KG1 (cell line): ENCODE data around the gene STARD3.

Source experiments
- DNase-seq: peaks from one replicate; lab custom pipeline; 2025; lab: John Stamatoyannopoulos, UW

The STARD3 gene

DNA sequence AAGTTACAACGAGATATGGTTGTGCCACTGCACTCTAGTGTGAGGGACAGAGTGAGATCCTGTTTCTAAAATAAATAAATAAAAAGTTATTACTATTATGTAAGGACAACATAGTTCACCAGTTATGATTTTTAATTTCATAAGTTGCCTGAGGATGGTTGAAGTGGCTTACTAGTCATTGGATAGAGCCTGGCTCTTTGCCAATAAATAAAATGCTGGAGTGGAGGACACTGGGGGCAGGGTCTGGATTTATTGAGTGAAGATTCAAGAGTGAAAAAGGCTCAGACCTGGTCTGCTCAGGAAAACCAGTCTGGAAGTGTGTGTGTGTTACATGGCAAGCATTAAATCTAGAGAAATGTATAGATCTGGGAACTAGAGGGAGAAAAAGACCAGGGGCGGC lies 2.1 kb downstream of the STARD3 start:
- DNase-seq: no peak

DNA sequence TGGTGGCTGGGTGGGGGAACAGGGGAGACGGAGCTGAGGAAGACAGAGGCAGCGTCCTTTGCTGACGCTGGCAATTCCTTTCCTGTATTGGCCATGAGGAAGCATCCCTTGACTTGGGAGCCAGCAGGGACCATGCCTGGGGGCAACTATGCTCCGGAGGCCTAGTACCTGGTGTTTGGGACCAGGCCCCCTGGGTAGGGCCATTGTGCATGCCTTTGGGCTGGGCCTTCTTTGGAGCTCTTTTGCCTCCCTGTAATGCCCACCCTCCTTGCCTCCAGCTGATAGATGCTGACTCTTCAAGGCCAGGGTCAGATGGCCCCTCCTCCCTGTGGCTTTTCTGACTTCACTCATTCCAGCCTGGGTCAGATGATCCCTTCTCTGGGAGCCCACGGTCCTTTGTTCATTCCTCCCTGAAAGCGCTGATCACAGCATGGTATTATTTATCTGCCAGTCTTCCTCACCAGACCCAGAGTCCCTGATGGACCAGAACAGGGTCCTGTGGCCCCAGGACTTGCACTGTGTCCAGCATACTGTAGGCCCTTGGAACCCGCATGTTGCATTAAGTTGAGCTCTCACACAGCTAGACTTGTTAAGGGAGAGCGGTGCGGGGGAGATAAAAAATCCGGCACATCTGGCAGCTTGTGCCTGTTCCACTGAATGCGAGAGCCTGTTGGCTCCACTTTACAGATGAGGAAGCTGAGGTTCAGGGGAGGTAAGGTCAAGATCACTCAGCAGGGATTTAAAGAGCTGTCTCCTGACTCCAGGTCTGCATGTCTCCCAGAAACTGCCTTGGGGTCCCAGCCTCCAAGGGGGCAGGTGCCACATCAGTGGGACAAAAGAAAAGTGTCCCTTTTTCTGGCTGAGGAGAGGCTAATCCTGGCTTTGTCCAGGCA lies 2.9 kb downstream of the STARD3 start:
- DNase-seq: no peak

DNA sequence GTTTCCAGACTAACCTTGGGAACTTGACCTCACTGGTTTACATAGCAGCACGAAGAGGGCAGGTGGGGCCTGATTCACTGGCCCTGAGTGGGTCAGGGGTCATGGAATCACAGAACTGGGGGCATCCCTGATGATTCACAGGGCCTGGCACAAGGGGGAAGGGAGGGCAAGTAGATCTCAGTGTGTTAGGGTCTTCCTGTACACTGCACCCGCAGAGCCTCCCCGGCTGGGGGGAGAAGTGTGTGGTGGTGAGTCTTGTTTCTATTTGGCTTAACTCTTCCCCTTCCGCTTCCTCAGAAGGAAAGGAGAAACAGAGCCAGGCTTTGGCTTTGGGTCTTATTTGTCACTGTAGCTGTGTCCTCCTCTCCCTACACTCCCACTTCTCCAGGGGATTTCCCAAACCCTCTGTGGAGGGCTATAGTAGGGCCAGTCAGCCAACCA lies 3.7 kb downstream of the STARD3 start:
- DNase-seq: no peak

DNA sequence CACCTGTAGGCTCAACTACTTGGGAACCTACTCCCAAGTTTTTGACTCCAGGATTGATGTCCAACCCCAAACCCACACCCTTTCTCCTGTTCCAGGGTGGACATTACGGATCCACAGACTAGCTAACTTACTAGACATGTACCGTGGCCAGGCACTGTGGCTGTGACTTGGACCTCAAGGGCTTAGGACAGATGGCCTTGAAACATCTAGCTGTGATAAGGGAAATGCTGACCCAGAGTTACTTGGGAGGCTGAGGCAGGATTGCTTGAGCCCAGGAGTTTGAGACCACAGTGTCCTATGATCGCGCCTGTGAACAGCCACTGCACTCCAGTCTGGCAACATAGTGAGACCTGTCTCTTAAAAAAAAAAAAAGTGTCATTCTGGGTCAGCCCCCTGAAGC lies 4.2 kb downstream of the STARD3 start:
- DNase-seq: no peak

DNA sequence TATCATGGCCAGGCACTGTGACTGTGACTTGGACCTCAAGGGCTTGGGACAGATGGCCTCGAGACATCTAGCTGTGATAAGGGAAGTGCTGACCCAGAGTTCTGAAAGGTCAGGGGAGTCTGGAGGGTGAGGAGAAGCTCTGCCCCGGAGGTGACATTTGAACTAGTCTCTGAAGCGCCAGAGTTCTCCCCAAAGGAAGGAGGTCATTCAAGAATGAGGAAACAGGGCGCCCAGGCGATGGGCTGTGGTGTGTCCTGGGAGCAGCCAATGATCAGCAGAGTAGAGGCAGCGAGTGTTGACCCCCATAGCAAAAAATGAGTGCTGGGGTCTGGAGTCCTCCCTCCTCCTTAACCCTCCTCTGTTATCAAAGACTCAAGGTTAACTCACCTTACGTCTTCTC lies 4.9 kb downstream of the STARD3 start:
- DNase-seq: no peak

DNA sequence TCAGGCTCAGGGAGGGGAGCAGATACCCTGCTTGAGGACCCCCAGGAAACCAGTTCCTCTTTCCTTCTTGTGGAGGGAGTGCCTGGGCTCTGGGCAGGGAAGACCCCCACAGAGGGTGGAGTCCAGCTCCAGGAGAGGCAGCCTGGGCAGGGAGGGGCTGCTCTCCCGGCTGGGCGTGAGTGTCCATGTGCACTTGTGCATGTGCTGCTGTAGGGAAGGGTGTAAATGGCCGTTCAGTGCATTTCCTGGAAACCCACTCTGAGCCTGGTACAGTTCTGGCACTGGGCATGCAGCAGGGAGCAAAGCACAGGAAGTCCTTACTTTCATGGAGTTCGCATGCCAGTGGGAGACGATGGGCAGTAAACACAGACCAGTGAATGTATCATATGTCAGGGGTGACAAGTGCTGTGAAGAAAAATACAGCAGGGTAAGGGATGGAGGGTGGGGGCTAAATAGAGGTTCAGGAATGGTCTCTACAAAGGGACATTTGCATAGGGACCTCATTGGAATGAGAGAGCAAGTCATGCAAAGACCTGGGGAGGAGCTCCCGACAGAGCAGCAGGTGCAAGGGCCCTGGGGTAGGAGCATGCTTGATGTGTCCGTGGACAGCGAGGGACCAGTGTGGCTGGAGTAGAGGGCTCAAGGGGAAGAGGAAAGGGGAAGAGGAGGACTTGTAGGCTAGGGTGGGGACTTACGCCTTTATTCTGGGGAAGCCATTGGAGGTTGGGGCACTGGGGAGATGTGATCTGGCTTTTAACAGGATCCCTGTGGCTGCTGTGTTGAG lies 5.5 kb downstream of the STARD3 start:
- DNase-seq: no peak

DNA sequence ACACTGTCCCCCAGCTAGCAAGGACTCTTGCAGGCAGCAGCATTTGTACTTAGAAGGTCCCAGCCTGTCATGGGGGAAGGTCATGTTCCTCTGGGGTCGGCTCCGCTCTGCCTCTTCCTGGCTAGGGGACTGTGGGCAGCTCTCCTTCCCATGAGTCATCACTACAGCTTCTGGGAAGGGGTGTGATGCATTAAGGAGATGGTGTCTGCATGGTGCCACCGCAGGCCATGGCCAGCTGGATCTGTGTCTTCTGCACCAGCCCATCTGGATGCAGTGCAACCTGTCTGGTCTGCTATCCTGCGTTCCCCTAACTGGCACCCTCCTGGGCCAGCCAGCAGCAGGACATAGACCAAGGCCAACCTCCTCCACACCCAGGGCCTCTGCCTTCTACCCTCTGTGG lies 6.3 kb downstream of the STARD3 start:
- DNase-seq: no peak

DNA sequence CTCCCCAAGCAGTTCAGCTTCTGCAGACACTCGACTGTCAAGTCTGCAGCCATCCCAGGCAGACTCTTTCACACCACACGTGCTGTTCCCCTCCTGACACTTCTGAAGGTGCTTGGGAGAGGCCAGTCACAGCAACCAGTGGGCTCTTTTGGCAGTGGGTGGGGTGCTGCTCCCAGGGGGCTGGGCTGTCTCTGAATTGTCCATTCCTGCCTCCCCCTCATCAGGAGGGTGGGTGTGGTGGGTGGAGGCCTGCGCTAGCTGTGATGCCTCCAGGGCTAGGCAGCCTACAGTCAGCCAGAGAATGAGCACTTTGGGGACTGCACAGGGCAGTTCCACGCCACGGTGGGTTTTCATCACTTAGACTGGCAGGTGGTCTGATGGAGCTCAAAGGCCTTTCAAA lies 10.3 kb downstream of the STARD3 start:
- DNase-seq: no peak

DNA sequence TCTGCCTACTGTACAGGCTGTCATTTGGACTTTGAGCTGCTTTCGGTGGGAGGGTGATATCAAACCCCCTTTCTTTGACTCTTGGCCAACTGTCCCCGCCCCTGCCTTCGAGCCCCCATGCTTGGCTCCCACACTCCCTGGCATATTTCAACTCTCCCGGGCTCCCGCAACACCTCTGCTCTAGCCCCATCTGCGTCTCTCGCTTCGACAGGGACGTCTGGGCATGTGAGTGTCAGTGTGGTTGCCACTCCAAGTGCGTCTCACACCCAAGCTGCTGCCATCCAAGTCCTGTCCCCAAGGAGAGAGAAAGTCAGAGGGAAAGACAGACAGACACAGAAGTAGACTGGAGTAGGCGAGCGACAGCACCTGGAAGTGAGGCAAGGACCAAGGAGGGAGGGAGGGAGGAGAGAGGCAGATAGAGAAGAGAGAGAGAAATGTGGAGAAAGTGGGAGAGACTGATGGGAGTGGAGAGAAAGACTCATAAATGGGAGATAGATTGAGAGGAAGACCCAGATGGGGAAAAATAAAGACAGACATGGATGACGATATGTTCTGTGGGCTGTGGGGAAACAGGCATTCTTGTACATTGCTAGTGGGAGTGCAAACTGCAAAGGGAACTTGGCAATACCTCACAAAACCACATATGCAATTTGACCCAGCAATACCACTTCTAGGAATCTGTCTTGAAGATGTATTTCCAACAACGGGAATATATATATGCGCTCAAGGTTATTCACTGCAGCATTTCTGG lies 11.8 kb downstream of the STARD3 start:
- DNase-seq: no peak

DNA sequence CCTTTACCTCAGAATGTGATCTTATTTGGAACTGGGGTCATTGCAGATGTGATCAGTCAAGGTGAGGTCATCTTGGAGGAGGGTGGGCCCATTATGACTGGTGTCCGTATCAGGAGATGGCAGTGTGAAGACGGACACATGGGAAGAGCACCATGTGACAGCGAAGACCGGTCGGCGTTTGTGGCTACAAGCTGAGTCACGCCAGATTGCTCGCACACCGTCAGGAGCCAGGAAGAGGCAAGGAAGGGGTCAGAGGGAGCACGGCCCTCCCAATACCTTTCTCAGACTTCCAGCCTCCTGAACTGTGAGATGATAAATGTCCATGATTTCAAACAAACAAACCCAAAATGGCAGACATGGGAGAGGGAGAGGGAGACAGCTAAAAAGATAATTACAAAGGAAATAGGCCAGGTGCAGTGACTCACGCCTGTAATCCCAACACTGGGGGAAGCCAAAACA lies 13.2 kb downstream of the STARD3 start:
- DNase-seq: no peak

DNA sequence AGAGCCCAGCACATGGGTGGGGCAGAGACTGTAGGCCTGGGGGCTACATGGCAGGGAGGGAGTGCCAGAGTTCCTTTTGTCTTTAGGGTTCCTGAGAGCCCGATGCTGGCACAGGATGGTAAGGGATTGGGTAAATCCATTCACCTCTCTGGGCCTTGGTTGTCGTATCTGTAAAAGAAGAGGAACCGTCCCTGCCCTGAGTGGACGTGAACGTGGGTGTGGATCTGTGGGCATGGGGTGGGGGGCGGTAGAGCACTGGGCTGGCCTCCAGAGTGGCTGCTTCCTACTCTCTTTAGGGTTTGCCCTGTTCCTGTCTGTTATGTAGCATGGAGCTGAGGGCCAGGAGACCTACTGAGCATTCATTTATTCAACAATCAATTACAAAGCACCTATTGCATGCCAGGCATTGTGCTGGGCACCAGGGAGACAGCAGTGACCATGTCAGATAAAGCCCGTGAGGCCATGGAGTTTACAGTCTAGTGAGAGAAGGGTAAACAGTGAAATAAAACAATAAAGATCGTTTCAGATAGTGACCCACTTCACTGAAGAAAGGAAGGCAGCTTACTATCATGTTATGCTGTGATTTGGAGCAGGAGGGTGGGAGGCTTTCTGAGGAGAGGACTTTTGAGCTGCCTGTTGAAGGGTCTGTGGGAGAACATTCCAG lies 15.1 kb downstream of the STARD3 start:
- no peak for DNase-seq

DNA sequence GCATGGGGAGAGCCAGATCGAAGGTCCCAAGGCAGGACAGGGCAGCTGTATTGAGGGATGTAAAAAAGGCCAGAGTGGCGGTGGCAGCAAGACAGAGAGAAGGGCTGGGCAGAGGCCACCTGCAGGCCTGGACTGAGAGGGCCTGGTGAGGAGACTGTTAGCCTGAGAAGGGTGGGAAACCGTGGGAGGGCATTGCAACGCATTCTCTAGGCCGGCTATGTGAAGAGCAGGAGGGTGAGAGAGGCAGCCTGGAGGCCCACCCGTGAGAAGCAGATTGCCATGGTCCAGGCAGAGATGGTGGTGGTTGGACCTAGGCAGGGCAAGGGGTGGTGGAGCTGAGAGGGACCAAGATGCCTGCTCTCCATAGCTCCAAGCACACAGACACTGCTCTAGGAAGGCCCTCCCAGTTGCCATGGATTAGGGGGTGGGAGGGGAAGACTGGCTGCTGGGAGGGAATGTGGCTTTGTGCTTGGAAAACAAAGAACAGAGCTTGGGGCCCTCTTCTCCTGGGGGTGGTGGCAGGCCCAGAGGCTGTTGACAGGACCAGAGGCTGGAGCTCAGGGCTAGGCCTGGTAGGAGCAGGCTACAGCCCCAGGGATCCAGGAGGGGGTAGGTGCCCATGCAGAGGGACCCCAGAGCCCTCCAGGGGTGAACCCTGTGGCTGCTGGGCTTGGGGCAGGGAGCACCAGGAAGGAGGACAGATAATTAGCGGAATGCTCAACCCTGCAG lies 15.8 kb downstream of the STARD3 start:
- DNase-seq: no peak

DNA sequence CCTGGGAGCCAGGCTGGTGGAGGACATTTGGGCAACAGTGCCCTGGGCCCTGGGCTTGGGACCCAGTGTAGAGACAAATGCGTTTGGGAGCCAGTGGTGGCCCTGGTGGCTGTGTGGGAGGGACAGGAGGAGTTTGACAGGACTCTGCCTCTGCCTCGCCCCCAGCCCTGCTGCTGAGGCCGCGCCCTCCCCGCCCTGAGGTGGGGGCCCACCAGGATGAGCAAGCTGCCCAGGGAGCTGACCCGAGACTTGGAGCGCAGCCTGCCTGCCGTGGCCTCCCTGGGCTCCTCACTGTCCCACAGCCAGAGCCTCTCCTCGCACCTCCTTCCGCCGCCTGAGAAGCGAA lies 16.3 kb downstream of the STARD3 start:
- no peak for DNase-seq

DNA sequence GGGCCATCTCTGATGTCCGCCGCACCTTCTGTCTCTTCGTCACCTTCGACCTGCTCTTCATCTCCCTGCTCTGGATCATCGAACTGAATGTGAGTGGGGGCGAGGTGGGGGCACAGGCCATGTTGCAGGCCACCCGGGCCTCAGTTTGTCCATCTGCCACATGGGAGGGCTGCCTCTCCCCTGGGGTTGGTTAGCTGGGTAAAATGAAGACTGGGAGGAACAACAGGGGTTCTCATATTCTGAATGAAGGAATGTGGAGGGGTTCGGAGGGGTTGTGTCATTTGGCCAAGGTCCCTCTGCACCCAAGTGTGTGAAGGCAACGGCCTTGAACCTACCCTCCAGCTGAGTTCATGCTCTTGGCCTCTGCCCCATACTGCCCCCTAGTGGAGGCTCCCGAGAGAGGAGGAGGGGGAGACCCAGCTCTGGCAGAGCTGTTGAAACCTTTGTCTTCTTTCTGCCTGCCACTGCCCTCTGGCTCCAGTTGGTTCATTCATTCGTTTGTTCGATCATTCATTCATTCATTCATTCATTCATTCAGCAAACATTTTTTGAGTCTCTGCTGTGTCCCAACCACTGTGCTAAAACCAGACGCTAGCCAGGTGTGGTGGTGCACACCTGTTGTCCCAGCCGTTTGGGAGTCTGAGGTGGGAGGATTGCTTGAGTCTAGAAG lies 16.9 kb downstream of the STARD3 start:
- DNase-seq: no peak

DNA sequence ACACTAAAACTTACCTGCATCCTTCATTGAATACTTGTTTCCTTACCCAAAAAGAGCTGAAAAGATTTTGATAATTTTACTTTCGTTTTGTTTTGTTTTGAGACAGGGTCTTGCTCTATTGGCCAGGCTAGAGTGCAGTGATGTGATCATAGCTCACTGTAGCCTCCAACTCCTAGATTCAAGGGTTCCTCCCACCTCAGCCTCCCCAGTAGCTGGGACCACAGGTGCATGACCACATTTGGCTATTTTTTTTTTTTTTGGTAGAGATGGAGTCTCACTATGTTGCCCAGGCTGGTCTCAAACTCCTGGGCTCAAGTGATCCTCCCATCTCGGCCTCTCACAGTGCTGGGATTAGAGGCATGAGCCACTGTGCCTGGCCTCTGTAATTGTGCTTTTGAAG lies 18.2 kb downstream of the STARD3 start:
- no peak for DNase-seq

DNA sequence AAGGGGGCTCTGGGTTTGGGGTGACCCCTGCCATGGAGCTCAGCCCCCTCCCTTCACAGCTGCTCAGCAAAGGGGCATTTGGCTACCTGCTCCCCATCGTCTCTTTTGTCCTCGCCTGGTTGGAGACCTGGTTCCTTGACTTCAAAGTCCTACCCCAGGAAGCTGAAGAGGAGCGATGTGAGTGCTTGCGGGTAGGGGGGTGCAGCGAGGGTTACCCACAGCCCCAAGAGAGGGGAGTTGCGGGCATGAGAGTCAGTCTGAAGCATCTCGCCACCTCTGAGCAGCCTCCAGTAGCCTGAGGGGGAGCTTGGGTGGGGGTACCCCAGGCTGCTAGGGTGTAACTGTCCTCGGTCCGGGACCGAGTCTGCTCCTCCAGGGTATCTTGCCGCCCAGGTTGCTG lies 21.4 kb downstream of the STARD3 start:
- DNase-seq: no peak

DNA sequence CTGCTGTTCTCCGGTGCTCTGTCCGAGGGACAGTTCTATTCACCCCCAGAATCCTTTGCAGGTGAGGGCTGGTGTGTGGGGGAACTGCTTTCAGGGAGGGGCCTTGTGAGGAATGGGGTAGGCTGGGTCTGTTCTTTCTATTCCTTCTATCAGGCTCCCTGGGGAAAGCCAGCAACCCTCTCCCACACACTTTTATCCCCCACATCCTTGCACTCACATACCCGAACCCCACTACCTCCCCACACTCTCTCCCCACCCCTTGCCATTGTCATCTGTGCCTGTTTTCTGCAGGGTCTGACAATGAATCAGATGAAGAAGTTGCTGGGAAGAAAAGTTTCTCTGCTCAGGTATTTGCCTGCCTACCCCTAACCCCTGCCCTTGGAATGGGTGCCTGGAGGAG lies 21.8 kb downstream of the STARD3 start:
- DNase-seq: no peak

DNA sequence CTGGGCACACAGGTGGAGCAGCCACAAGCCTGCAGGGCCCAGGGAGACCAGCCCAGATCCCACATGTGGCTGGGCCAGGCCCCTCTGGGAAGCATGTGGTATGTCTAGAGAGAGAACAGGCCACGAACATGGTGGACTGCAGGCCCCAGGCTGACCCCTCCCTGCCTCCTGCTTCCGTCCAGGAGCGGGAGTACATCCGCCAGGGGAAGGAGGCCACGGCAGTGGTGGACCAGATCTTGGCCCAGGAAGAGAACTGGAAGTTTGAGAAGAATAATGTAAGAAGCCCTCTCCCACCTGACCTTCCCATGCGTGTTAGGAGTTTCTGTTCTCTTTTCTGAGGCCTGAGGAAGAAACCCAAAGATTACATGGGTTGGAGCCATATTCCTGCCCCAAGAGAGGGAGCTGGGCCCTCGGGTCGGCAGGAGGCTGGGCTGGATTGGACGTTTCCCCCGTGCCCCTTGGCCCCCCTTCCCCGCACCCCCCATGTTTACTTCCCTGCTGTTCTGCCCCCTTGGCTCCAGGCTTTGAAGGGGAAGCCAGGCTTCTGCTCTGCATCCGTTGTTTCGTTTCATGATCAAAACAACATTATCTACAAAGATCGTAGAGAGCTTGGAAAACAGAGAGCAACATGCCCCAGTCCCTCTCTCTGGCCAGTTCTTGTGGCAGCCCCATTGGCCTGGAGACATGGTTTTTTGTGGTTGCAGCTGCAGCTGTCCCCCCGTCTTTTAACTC lies 22.5 kb downstream of the STARD3 start:
- no peak for DNase-seq

DNA sequence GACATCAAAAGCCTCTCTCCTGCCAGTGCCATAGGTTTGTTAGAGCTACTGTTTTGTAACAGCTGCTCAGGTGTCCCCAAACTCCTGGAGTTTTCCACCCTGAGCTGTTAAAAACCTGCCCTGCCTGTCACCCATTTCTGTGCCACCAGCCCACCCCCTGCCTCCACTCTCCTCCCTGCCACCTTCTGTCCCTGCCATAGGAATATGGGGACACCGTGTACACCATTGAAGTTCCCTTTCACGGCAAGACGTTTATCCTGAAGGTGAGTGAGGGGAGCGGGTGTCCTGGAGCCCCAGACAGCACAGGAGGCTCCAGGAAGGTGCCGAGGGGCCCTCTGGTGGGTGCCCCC lies 23.0 kb downstream of the STARD3 start:
- DNase-seq: no peak
